HCT116 (cell line): ENCODE data around the gene SIGLEC14. TPM values are rescaled to one million over a fixed set of nuclear protein-coding genes. Genes with fewer than 3 reads are reported as not detected.

Experiments used
- ATF3 ChIP-seq: IDR thresholded peaks from 2 replicates; pipeline ENCODE4 v1.6.1; 2012
- CBX3 ChIP-seq: IDR thresholded peaks from 2 replicates; pipeline ENCODE4 v1.6.1; 2012; ENCODE audit warnings: low read depth
- CTCF ChIP-seq, 3 experiments: fragments of 200-600 bp in 1 of 3; sonication (generic) in 1 of 3; IDR thresholded peaks in 2 of 3; conservative IDR thresholded peaks in 1 of 3; 2 replicates each; pipeline ENCODE4 v1.5.1; 2012 to 2017; ENCODE audit warnings: low read depth in 2 of 3, low read length in 2 of 3, antibody characterized with exemption in 1 of 3, borderline replicate concordance in 1 of 3, control low read depth in 1 of 3, mild to moderate bottlenecking in 1 of 3, mixed read lengths in 1 of 3, mixed run types in 1 of 3, moderate library complexity in 1 of 3; ENCODE audit not compliant: insufficient read depth in 1 of 3
- ELF1 ChIP-seq: IDR thresholded peaks from 2 replicates; pipeline ENCODE4 v1.6.1; 2012; ENCODE audit warnings: low read depth, borderline replicate concordance
- EZH2phosphoT487 ChIP-seq: fragments of 200-600 bp; IDR thresholded peaks from 2 replicates; pipeline ENCODE4 v1.6.1; 2018; ENCODE audit warnings: antibody characterized with exemption, borderline replicate concordance
- POLR2A ChIP-seq: IDR thresholded peaks from 2 replicates; pipeline ENCODE4 v1.7.0; 2011; ENCODE audit warnings: borderline replicate concordance; ENCODE audit not compliant: insufficient read depth, insufficient read length; ENCODE audit errors: extremely low read depth
- POLR2AphosphoS5 ChIP-seq: IDR thresholded peaks from 2 replicates; pipeline ENCODE4 v1.6.1; 2011; ENCODE audit warnings: mild to moderate bottlenecking, low read depth, low read length, moderate library complexity
- SRF ChIP-seq: IDR thresholded peaks from 2 replicates; pipeline ENCODE4 v1.6.1; 2012; ENCODE audit warnings: low read depth
- YY1 ChIP-seq: IDR thresholded peaks from 2 replicates; pipeline ENCODE4 v1.6.1; 2011; ENCODE audit warnings: low read length, low read depth, moderate library complexity, mild to moderate bottlenecking; ENCODE audit not compliant: insufficient replicate concordance; ENCODE audit errors: extremely low read depth
- ZNF274 ChIP-seq: fragments of 200-500 bp; sonication (Bioruptor generic); IDR thresholded peaks from 2 replicates; pipeline ENCODE4 v1.6.1; 2014; ENCODE audit warnings: mild to moderate bottlenecking, low read depth, low read length, inconsistent platforms
- total RNA-seq: library from RNA; stranded (reverse); gene quantifications from one replicate; pipeline ENCODE4 v1.2.1, GENCODE V29; 2021; ENCODE audit not compliant: unreplicated experiment

Gene SIGLEC14
- total RNA-seq, 1 experiment from 2014 or later: not detected

GRCh38 chr19:51593969-51594773 is 52.5 kb downstream of the SIGLEC14 start (continued):
- peak; percentile 68 for TF ChIP-seq YY1
- no peak for TF ChIP-seq CTCF (IDR thresholded peaks at IDR 0.05 in 2 of 3, conservative IDR thresholded peaks at IDR 0.05 in 1 of 3; ENCODE audit: borderline replicate concordance in 1 of 3, insufficient read depth in 1 of 3, low read depth in 2 of 3, low read length in 2 of 3)
- peak; percentile 60 for TF ChIP-seq ELF1
- TF ChIP-seq POLR2A: peak; percentile 19
- TF ChIP-seq EZH2phosphoT487: no peak
- no peak for TF ChIP-seq ZNF274
- no peak for TF ChIP-seq SRF
- no peak for TF ChIP-seq CBX3
- TF ChIP-seq POLR2AphosphoS5: peak; percentile 43
- TF ChIP-seq ATF3: no peak
